Left colon (tissue), 2 donors: ENCODE data around the gene ACADL. TPM values are rescaled to one million over a fixed set of nuclear protein-coding genes. Genes with fewer than 3 reads are reported as not detected.
"Not testable (repeated sequence)": the region's sequence is repeated elsewhere in the genome, so short reads cannot be mapped to it uniquely, and the experiment has no call there.

Experiments used
- ATAC-seq: fragments of 200-7000 bp; cut with Tn5 transposase; one replicate; pipeline ENCODE4 v1.9.1; 2020; ENCODE audit warnings: mild to moderate bottlenecking, moderate library complexity
- DNase-seq, 2 donors: peaks; one replicate each; pipeline ENCODE4 v3.0.0-alpha.2; 2020
- intact Hi-C, 2 donors: fragments of 100-400 bp; cut with DNase I in 1 of 2; cut with micrococcal nuclease in 1 of 2; formaldehyde crosslinking; loops; one replicate each; pipeline versions ENCODE4 v1.11.2 to v1.14.0; 2022; cut with DNase I, micrococcal nuclease
- total RNA-seq, 2 donors: library from RNA; stranded (reverse); fragmentation: NEBNext Ultra II Directional; extraction: Animal tissue kit (Norgen Biotek cat#: 25700); gene quantifications; one replicate each; pipeline ENCODE4 v1.2.1, GENCODE V29; 2021
- donor health status: DM: no; HTN: no; CAD: no.
- donor health status: DM: yes; HTN: yes; CAD: no.

Gene ACADL
- total RNA-seq, 2 donors from 2014 or later = 0.15 to 0.22 TPM

DNA sequence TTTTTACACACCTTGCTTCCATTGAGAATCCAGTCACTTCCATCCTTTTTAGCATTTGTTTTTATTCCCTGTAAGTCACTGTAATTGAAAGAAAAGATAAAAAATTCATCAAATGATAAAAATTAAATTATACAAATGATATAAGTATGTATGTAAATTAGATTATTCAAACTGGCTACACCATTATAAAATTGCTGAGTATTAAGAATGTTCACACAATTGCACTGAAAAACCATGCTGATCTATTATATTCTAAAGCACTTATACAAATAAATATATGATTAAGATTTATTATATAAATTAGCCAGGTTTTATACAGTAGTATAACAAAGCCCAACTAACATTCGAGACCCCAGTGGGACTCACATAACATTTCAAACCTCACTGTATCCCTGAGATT lies 15.1 kb downstream of the ACADL start:
- intact Hi-C loops = no loop called here
- no peak for DNase-seq
- ATAC-seq = no peak

DNA sequence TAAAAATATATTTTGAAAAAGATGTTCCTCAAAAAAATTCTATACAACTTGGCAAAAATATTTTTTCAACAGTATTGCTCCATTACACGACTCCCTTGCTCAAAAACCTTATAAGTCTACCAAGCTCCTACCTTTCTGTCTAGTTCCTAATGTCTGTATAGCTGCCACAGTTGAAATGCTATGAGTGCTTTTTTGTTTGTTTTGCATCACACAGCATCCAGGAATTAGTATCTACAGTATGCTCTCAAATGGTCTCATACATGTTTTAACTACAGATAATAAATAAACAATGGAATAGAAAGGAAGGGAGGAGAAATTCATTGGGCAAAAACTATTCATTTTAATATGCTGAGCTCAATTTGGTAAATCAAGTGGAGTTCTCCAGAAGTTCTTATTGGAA lies 17.3 kb downstream of the ACADL start:
- no peak for ATAC-seq
- intact Hi-C loops = no loop called here
- no peak for DNase-seq

GRCh38 chr2:210203558-210203957 lies 21.7 kb downstream of the ACADL start:
- no peak for DNase-seq
- ATAC-seq = no peak
- intact Hi-C loops = no loop called here

DNA sequence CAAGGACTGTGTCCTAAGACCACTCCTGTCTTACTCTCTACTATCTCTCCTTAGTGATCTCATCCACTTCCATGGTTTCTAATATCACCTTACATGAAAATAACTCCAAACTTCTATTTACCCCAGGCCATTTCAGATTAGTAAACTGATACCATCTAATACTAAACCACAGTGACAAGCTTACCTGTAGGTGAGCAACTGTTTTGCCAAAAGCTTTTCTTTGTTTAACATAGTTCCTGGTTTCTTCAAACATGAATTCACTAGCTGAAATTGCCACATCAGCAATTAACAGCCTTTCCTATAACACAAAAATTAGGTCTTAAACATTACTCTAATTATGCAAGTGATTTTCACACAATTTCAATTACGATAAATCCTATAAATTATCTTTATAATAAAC lies 22.1 kb downstream of the ACADL start:
- no peak for DNase-seq
- intact Hi-C loops = no loop called here
- no peak for ATAC-seq

GRCh38 chr2:210199854-210200253 lies 25.4 kb downstream of the ACADL start:
- DNase-seq = no peak
- intact Hi-C loops = loop anchor here (2.0 to 10.0 kb wide), 3 partner anchors 127 to 225 kb away; no protein-coding TSS in a partner anchor
- ATAC-seq = no peak

- intact Hi-C loops = loop anchor here (2.0 to 10.0 kb wide), 3 partner anchors 126 to 224 kb away; no protein-coding TSS in a partner anchor
- ATAC-seq = no peak
- no peak for DNase-seq
Measured at GRCh38 chr2:210199186-210199765, 26.0 kb downstream of the ACADL start.

GRCh38 chr2:210198326-210198725 lies 26.9 kb downstream of the ACADL start:
- DNase-seq (no peak), ATAC-seq (no peak)
- intact Hi-C loops = loop anchor here (2.0 to 10.0 kb wide), 3 partner anchors 126 to 224 kb away; no protein-coding TSS in a partner anchor

- no peak for ATAC-seq
- no peak for DNase-seq
- intact Hi-C loops = loop anchor here (2.0 to 10.0 kb wide), 3 partner anchors 125 to 223 kb away; no protein-coding TSS in a partner anchor
Measured at GRCh38 chr2:210197720-210198119, 27.5 kb downstream of the ACADL start.

- peak in 1 of 2 donors; percentile 7 for DNase-seq
- intact Hi-C loops = loop anchor here (5.0 to 10.0 kb wide), 2 partner anchors 218 to 220 kb away; no protein-coding TSS in a partner anchor
- ATAC-seq = peak; percentile 53
Measured at GRCh38 chr2:210195101-210195852, 30.0 kb downstream of the ACADL start.

- intact Hi-C loops = loop anchor here in 1 of 2 donors (10.0 kb wide), 1 partner anchor 216 kb away; no protein-coding TSS in a partner anchor
- no peak for DNase-seq
- no peak for ATAC-seq
Measured at GRCh38 chr2:210190345-210190744, 34.9 kb downstream of the ACADL start.

GRCh38 chr2:210189452-210190138 lies 35.7 kb downstream of the ACADL start:
- intact Hi-C loops = loop anchor here in 1 of 2 donors (10.0 kb wide), 1 partner anchor 215 kb away; no protein-coding TSS in a partner anchor
- ATAC-seq = peak; percentile 77

GRCh38 chr2:210188755-210189154 lies 36.5 kb downstream of the ACADL start:
- DNase-seq (no peak), ATAC-seq (no peak)
- intact Hi-C loops = no loop called here

More at GRCh38 chr2:210189452-210190138, 35.7 kb downstream of the ACADL start:
- no peak for DNase-seq

DNA sequence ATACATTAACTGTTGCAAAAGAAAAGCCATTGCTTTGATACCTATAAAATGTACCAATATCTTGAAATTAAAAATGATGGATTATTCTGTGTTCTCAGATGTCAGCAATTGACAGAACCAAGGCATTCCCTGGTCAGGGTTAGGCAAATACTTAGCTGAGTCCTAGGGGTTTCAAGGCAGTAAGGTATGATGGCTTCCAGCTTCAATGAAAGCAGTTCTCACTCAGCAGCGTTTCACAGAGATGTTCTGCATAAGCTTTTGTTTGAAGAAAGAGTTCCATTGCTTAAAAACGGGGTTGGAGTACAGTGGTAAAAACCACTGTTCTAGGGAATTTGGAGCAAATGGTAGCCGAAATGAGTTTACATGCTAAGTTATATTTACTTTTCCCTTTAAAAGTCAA lies 37.1 kb downstream of the ACADL start:
- no peak for DNase-seq
- ATAC-seq = no peak
- intact Hi-C loops = no loop called here

GRCh38 chr2:210183936-210184335 lies 41.3 kb downstream of the ACADL start:
- DNase-seq, intact Hi-C loops, ATAC-seq: not testable (repeated sequence)

DNA sequence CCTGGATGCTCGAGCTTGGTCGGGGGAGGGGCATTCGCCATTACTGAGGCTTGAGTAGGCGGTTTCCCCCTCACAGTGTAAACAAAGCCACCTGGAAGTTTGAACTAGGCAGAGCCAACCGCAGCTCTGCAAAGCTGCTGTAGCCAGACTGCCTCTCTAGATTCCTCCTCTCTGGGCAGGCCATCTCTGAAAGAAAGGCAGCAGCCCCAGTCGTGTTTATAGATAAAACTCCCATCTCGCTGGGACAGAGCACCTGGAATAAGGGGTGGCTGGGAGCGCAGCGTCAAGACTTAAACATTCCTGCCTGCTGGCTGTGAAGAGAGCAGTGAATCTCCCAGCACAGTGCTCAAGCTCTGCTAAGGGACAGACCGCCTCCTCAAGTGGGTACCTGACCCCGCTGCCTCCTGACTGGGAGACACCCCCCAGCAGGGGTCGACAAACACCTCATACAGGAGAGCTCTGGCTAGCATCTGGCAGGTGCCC lies 43.6 kb downstream of the ACADL start:
- DNase-seq = peak in 1 of 2 donors; percentile 9
- ATAC-seq = not testable (repeated sequence)

DNA sequence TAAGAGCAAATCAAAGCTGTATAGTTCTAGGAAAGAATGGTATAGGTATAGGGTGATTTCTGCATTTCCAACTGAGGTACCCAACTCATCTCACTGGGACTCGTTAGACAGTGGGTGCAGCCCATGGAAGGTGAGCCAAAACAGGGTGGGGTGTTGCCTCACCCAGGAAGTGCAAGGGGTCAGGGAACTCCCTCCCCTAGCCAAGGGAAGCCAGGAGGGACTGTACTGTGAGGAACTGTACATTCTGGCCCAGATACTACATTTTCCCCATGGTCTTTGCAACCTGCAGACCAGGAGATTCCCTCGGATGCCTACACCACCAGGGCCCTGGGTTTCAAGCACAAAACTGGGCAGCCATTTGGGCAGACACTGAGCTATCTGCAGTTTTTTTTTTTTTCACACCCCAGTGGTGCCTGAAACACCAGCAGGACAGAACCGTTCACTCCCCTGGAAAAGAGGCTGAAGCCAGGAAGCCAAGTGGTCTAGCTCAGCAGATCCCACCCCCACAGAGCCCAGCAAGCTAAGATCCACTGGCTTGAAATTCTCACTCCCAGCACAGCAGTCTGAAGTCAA lies 44.1 kb downstream of the ACADL start:
- ATAC-seq, intact Hi-C loops, DNase-seq: not testable (repeated sequence)

More for the DNA sequence above, 43.6 kb downstream of the ACADL start:
- intact Hi-C loops = not testable (repeated sequence)

GRCh38 chr2:210180477-210180876 lies 44.8 kb downstream of the ACADL start:
- DNase-seq (no peak), ATAC-seq (no peak)
- intact Hi-C loops = no loop called here

- intact Hi-C loops = no loop called here
- DNase-seq (no peak), ATAC-seq (no peak)
Measured at GRCh38 chr2:210179351-210179990, 45.8 kb downstream of the ACADL start.
